Measurements from ENCODE around the gene DBT. TPM values are rescaled to one million over a fixed set of nuclear protein-coding genes. Genes with fewer than 3 reads are reported as not detected.

The DBT gene
- polyA plus RNA-seq, 1 donor from 2014 or later, result 9.0 TPM

- H3F3A ChIP-seq (ENCODE audit: insufficient read depth, low read length, poor library complexity, severe bottlenecking), result no peaks in the 10 kb centered on the region
- H2AFZ ChIP-seq (ENCODE audit: low read depth, low read length), result no peak overlapping the region
- no peak overlapping the region for H3K9ac ChIP-seq (ENCODE audit: low read length)
- no peaks in the 10 kb centered on the region for H3K79me2 ChIP-seq (replicated peaks; ENCODE audit: insufficient read depth, low read length)
- H3K4me3 ChIP-seq (ENCODE audit: low read length), result no peak overlapping the region
- no peaks in the 10 kb centered on the region for H3K27me3 ChIP-seq (ENCODE audit: insufficient read depth, low read depth, low read length)
- no peaks in the 10 kb centered on the region for H4K20me1 ChIP-seq (ENCODE audit: insufficient read depth)
- H3K9me2 ChIP-seq (ENCODE audit: insufficient read depth, low read length), result no peaks in the 10 kb centered on the region
- no peaks in the 10 kb centered on the region for H3K9me3 ChIP-seq (ENCODE audit: low read length)
- H3K36me3 ChIP-seq (ENCODE audit: insufficient read depth, low read length), result no peaks in the 10 kb centered on the region
- H3K4me2 ChIP-seq (ENCODE audit: low read length), result no peak overlapping the region
- H3K27ac ChIP-seq (ENCODE audit: low read length), result no peak overlapping the region
- TF ChIP-seq SMC3 (conservative IDR thresholded peaks at IDR 0.05; ENCODE audit: poor library complexity), result no peak
- no peak for TF ChIP-seq REST (IDR thresholded peaks at IDR 0.05; ENCODE audit: borderline replicate concordance)
These were observed 46.5 kb upstream of the DBT start for GRCh38 chr1:100296140-100296539.

GRCh38 chr1:100292711-100293110 lies 43.1 kb upstream of the DBT start:
- H3K9me2 ChIP-seq (ENCODE audit: insufficient read depth, low read length), result no peaks in the 10 kb centered on the region
- no peak overlapping the region for H3K4me3 ChIP-seq (ENCODE audit: low read length)
- no peaks in the 10 kb centered on the region for H3K9me3 ChIP-seq (ENCODE audit: low read length)
- H3F3A ChIP-seq (ENCODE audit: insufficient read depth, low read length, poor library complexity, severe bottlenecking), result no peaks in the 10 kb centered on the region
- peaks cover 9% of the 10 kb centered on the region for H3K36me3 ChIP-seq (ENCODE audit: insufficient read depth, low read length)
- H3K9ac ChIP-seq (ENCODE audit: low read length), result no peak overlapping the region
- H4K20me1 ChIP-seq (ENCODE audit: insufficient read depth), result no peaks in the 10 kb centered on the region
- no peak overlapping the region for H3K27ac ChIP-seq (ENCODE audit: low read length)
- H3K79me2 ChIP-seq (replicated peaks; ENCODE audit: insufficient read depth, low read length), result no peaks in the 10 kb centered on the region
- H3K27me3 ChIP-seq (ENCODE audit: insufficient read depth, low read depth, low read length), result no peaks in the 10 kb centered on the region
- no peak overlapping the region for H2AFZ ChIP-seq (ENCODE audit: low read depth, low read length)
- no peak for TF ChIP-seq POLR2AphosphoS5 (IDR thresholded peaks at IDR 0.05)
- no peak for TF ChIP-seq TAF1 (IDR thresholded peaks at IDR 0.05; ENCODE audit: low read depth)
- TF ChIP-seq REST (IDR thresholded peaks at IDR 0.05; ENCODE audit: borderline replicate concordance), result no peak
- no peak for TF ChIP-seq EP300 (conservative IDR thresholded peaks at IDR 0.05; ENCODE audit: poor library complexity, severe bottlenecking)
- no peak for TF ChIP-seq RAD21 (conservative IDR thresholded peaks at IDR 0.05)
- no peak for TF ChIP-seq MXI1 (conservative IDR thresholded peaks at IDR 0.05; ENCODE audit: poor library complexity, severe bottlenecking)
- no peak for TF ChIP-seq SMC3 (conservative IDR thresholded peaks at IDR 0.05; ENCODE audit: poor library complexity)
- TF ChIP-seq EZH2 (IDR thresholded peaks at IDR 0.05; ENCODE audit: borderline replicate concordance, insufficient read depth, low read length, poor library complexity, severe bottlenecking), result no peak
- TF ChIP-seq, protein P1, sequence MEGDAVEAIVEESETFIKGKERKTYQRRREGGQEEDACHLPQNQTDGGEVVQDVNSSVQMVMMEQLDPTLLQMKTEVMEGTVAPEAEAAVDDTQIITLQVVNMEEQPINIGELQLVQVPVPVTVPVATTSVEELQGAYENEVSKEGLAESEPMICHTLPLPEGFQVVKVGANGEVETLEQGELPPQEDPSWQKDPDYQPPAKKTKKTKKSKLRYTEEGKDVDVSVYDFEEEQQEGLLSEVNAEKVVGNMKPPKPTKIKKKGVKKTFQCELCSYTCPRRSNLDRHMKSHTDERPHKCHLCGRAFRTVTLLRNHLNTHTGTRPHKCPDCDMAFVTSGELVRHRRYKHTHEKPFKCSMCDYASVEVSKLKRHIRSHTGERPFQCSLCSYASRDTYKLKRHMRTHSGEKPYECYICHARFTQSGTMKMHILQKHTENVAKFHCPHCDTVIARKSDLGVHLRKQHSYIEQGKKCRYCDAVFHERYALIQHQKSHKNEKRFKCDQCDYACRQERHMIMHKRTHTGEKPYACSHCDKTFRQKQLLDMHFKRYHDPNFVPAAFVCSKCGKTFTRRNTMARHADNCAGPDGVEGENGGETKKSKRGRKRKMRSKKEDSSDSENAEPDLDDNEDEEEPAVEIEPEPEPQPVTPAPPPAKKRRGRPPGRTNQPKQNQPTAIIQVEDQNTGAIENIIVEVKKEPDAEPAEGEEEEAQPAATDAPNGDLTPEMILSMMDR (IDR thresholded peaks at IDR 0.05; ENCODE audit: poor library complexity, severe bottlenecking), result no peak
- H3K4me2 ChIP-seq (ENCODE audit: low read length), result no peak overlapping the region
